Neural progenitor cell (in vitro differentiated cells): ENCODE data around the gene GALM.

Source experiments
- EZH2 ChIP-seq: fragments of 200-600 bp; sonication (generic); IDR thresholded peaks from 2 replicates; pipeline ENCODE4 v1.6.1; 2017; ENCODE audit warnings: antibody characterized with exemption, mild to moderate bottlenecking, moderate library complexity
- EZH2phosphoT487 ChIP-seq: fragments of 200-600 bp; sonication (generic); IDR thresholded peaks from 2 replicates; pipeline ENCODE4 v1.6.1; 2017; ENCODE audit warnings: antibody characterized with exemption
- TF ChIP-seq, protein P1 (sequence below): fragments of 200-600 bp; sonication (generic); IDR thresholded peaks from 2 replicates; pipeline ENCODE4 v1.5.1; 2017; ENCODE audit warnings: antibody characterized with exemption, mild to moderate bottlenecking

DNA sequence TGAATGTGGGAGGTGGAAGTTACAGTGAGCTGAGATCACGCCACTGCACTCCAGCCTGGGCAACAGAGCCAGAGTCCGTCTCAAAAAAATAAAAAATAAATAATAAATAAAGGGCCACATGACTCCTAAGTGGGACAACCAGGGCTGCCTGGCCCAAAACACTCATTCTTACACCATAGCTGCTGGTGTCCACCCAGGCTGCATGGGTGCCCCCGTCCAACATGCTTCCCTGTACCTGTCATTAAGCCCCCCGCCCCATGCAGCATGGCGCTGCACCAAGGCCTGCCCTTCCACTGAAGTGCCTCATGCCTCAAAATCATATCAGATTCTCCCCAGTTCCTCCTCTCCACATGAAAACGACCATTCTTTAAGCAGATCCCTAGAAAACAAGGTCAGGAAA lies 10.8 kb downstream of the GALM start:
- TF ChIP-seq, protein P1, sequence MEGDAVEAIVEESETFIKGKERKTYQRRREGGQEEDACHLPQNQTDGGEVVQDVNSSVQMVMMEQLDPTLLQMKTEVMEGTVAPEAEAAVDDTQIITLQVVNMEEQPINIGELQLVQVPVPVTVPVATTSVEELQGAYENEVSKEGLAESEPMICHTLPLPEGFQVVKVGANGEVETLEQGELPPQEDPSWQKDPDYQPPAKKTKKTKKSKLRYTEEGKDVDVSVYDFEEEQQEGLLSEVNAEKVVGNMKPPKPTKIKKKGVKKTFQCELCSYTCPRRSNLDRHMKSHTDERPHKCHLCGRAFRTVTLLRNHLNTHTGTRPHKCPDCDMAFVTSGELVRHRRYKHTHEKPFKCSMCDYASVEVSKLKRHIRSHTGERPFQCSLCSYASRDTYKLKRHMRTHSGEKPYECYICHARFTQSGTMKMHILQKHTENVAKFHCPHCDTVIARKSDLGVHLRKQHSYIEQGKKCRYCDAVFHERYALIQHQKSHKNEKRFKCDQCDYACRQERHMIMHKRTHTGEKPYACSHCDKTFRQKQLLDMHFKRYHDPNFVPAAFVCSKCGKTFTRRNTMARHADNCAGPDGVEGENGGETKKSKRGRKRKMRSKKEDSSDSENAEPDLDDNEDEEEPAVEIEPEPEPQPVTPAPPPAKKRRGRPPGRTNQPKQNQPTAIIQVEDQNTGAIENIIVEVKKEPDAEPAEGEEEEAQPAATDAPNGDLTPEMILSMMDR, result no peak
- no peak for TF ChIP-seq EZH2phosphoT487
- TF ChIP-seq EZH2, result no peak
